Panc1 (cell line): ENCODE measurements around the gene PAX7. TPM values are rescaled to one million over a fixed set of nuclear protein-coding genes. Genes with fewer than 3 reads are reported as not detected.

ENCODE experiments used
- ATAC-seq: fragments of 200-7000 bp; cut with Tn5 transposase; 2 replicates; pipeline ENCODE4 v1.9.1; 2020; ENCODE audit warnings: mild to moderate bottlenecking, moderate library complexity
- BruUV-seq: library from RNA; stranded (reverse); fragments of 400-500 nt; replicated peaks from 2 replicates; lab custom pipeline; 2021; lab: Mats Ljungman, UMichigan
- CTCF ChIA-PET: fragments of 300-600 bp; sonication (Branson Sonifier 250); formaldehyde crosslinking; loops from one replicate; lab custom pipeline; 2022; ENCODE audit warnings: antibody characterized with exemption; lab: Charles Lee
- POLR2A ChIA-PET: fragments of 300-600 bp; sonication (Branson Sonifier 250); formaldehyde crosslinking; loops from one replicate; lab custom pipeline; 2022; ENCODE audit warnings: antibody characterized with exemption; lab: Charles Lee
- DNase-seq: peaks from one replicate; pipeline ENCODE4 v3.0.0-alpha.2; 2010; ENCODE audit warnings: low read depth, low spot score
- H3K27ac ChIP-seq: 2 replicates; pipeline ENCODE4 v1.5.1; 2011; ENCODE audit warnings: mild to moderate bottlenecking, low read length, inconsistent platforms
- H3K27me3 ChIP-seq: fragments of 200-500 bp; sonication (Bioruptor generic); 2 replicates; pipeline ENCODE4 v1.6.0; 2014; ENCODE audit warnings: low read length, inconsistent platforms; ENCODE audit not compliant: control insufficient read depth, insufficient read depth
- H3K36me3 ChIP-seq: fragments of 200-500 bp; sonication (Bioruptor generic); 2 replicates; pipeline ENCODE4 v1.5.1; 2014; ENCODE audit warnings: inconsistent platforms, mild to moderate bottlenecking, low read length, moderate library complexity; ENCODE audit not compliant: control insufficient read depth, insufficient read depth
- H3K4me1 ChIP-seq: 2 replicates; pipeline ENCODE4 v1.5.1; 2011; ENCODE audit warnings: inconsistent platforms, mild to moderate bottlenecking, low read length, moderate library complexity; ENCODE audit not compliant: control insufficient read depth, insufficient read depth
- H3K4me3 ChIP-seq, 2 experiments: 2 replicates each; pipeline ENCODE4 v1.5.1; 2011 to 2012; ENCODE audit warnings: low read depth in 2 of 2, low read length in 2 of 2, mild to moderate bottlenecking in 2 of 2, inconsistent platforms in 1 of 2, moderate library complexity in 1 of 2
- H3K9me3 ChIP-seq: fragments of 200-500 bp; sonication (Bioruptor generic); 2 replicates; pipeline ENCODE4 v1.5.1; 2014; ENCODE audit warnings: low read depth, mild to moderate bottlenecking, inconsistent platforms, low read length, moderate library complexity; ENCODE audit not compliant: control insufficient read depth, insufficient read depth
- CTCF ChIP-seq: fragments of 450-650 bp; IDR thresholded peaks from 2 replicates; pipeline ENCODE4 v1.5.1; 2017; ENCODE audit warnings: mild to moderate bottlenecking
- POLR2AphosphoS5 ChIP-seq: IDR thresholded peaks from 2 replicates; pipeline ENCODE4 v1.6.1; 2012; ENCODE audit warnings: mild to moderate bottlenecking, low read depth, low read length, moderate library complexity
- REST ChIP-seq, 2 experiments: IDR thresholded peaks; 2 replicates each; pipeline ENCODE4 v1.6.1; 2011 to 2012; ENCODE audit warnings: low read depth in 2 of 2, control low read depth in 1 of 2, low read length in 1 of 2, mild to moderate bottlenecking in 1 of 2, moderate library complexity in 1 of 2; ENCODE audit not compliant: insufficient read depth in 1 of 2
- SIN3A ChIP-seq: IDR thresholded peaks from 2 replicates; pipeline ENCODE4 v1.6.1; 2012; ENCODE audit warnings: low read depth, mild to moderate bottlenecking, low read length, moderate library complexity, borderline replicate concordance; ENCODE audit not compliant: insufficient read depth
- TCF7L2 ChIP-seq: IDR thresholded peaks from 2 replicates; pipeline ENCODE4 v1.6.1; 2011; ENCODE audit warnings: mild to moderate bottlenecking, low read depth, low read length, inconsistent platforms
- in situ Hi-C: cut with HindIII; loops from 2 replicates; pipeline ENCODE4 v1.10.0; 2016; ENCODE audit warnings: low sequenced_read_pairs, low pct_unique_long_range_greater_than_20kb
- intact Hi-C: fragments of 100-400 bp; cut with micrococcal nuclease; formaldehyde crosslinking; loops from one replicate; pipeline ENCODE4 v1.10.0; 2022; ENCODE audit not compliant: unreplicated experiment
- total RNA-seq: library from RNA; stranded (reverse); gene quantifications from one replicate; pipeline ENCODE4 v1.2.1, GENCODE V29; 2021; ENCODE audit not compliant: unreplicated experiment

PAX7 gene
- total RNA-seq, 1 experiment from 2014 or later, result not detected

- Histone ChIP-seq H3K9me3 (no peaks in the 10 kb centered on the region), H3K4me1 (peaks cover 4% of the 10 kb centered on the region), H3K27me3 (peaks cover 78% of the 10 kb centered on the region), H3K27ac (no peak overlapping the region), H3K36me3 (no peaks in the 10 kb centered on the region), H3K4me3 (no peak overlapping the region)
- ChIA-PET POLR2A (no interaction called here), CTCF (no interaction called here)
- no peak for ATAC-seq
- TF ChIP-seq POLR2AphosphoS5, result no peak
- TF ChIP-seq CTCF, result no peak
- no peak for TF ChIP-seq TCF7L2
- TF ChIP-seq REST (IDR thresholded peaks at IDR 0.05; ENCODE audit: insufficient read depth in 1 of 2, low read depth in 2 of 2, low read length in 1 of 2), result no peak
- TF ChIP-seq SIN3A, result no peak
- no TSS peak for BruUV-seq
- DNase-seq, result no peak
- in situ Hi-C loops, result no loop called here
- intact Hi-C loops, result no loop called here
These were observed 6.2 kb downstream of the PAX7 start for GRCh38 chr1:18636596-18637508.

GRCh38 chr1:18637511-18637960, 6.9 kb downstream of the PAX7 start:
- ChIA-PET POLR2A (no interaction called here), CTCF (no interaction called here)
- in situ Hi-C loops, result no loop called here
- Histone ChIP-seq H3K4me1 (peaks cover 4% of the 10 kb centered on the region), H3K36me3 (no peaks in the 10 kb centered on the region), H3K27me3 (peaks cover 79% of the 10 kb centered on the region), H3K9me3 (no peaks in the 10 kb centered on the region), H3K27ac (no peak overlapping the region), H3K4me3 (no peak overlapping the region)
- ATAC-seq, result no peak
- intact Hi-C loops, result no loop called here
- no TSS peak for BruUV-seq
- TF ChIP-seq SIN3A, result no peak
- TF ChIP-seq POLR2AphosphoS5, result no peak
- no peak for TF ChIP-seq REST (IDR thresholded peaks at IDR 0.05; ENCODE audit: insufficient read depth in 1 of 2, low read depth in 2 of 2, low read length in 1 of 2)
- TF ChIP-seq CTCF, result no peak
- TF ChIP-seq TCF7L2, result no peak
- DNase-seq, result no peak
